NCI-H1436 treated with DMSO at 0.1 percent for 48 hours (cell line): ENCODE measurements around the gene RASIP1.

Experiments used
- DNase-seq: peaks from one replicate; lab custom pipeline; 2025; lab: John Stamatoyannopoulos, UW

Gene RASIP1

DNA sequence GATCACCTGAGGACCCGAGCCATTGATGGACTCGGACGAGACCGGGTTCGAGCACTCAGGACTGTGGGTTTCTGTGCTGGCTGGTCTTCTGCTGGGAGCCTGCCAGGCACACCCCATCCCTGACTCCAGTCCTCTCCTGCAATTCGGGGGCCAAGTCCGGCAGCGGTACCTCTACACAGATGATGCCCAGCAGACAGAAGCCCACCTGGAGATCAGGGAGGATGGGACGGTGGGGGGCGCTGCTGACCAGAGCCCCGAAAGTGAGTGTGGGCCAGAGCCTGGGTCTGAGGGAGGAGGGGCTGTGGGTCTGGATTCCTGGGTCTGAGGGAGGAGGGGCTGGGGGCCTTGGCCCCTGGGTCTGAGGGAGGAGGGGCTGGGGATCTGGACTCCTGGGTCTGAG lies 15.8 kb upstream of the RASIP1 start:
- no peak for DNase-seq

DNA sequence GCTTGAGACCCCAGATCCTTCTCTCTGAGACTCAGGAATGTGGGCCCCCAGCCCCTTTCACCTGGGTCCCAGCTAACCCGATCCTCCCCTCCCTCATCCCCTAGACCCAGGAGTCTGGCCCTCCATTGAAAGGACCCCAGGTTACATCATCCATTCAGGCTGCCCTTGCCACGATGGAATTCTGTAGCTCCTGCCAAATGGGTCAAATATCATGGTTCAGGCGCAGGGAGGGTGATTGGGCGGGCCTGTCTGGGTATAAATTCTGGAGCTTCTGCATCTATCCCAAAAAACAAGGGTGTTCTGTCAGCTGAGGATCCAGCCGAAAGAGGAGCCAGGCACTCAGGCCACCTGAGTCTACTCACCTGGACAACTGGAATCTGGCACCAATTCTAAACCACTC lies 15.4 kb upstream of the RASIP1 start:
- no peak for DNase-seq

DNA sequence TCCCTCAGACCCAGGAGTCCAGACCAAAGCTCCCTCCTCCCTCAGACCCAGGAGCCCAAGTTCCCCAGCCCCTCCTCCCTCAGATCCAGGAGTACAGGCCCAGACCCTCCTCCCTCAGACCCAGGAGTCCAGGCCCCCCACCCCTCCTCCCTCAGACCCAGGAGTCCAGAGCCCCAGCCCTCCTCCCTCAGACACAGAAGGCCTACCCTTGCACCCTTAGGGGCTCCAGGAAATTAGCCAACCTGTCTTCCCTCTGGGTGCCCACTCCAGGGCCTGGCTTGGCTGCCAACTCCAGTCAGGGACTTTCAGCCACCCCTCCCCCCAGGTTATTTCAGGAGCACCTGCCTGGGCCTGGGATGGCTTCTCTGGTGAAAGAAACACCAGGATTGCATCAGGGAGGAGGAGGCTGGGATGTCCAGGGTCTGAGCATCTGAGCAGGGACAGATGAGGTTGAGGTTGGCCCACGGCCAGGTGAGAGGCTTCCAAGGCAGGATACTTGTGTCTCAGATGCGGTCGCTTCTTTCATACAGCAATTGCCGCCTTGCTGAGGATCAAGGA lies 14.8 kb upstream of the RASIP1 start, which contains the start of gene FGF21:
Gene FGF21, plus strand, starts transcription at position 441 of the 558 bp plus-strand sequence. CDS start 713 bp downstream, outside the sequence.
- no peak for DNase-seq

DNA sequence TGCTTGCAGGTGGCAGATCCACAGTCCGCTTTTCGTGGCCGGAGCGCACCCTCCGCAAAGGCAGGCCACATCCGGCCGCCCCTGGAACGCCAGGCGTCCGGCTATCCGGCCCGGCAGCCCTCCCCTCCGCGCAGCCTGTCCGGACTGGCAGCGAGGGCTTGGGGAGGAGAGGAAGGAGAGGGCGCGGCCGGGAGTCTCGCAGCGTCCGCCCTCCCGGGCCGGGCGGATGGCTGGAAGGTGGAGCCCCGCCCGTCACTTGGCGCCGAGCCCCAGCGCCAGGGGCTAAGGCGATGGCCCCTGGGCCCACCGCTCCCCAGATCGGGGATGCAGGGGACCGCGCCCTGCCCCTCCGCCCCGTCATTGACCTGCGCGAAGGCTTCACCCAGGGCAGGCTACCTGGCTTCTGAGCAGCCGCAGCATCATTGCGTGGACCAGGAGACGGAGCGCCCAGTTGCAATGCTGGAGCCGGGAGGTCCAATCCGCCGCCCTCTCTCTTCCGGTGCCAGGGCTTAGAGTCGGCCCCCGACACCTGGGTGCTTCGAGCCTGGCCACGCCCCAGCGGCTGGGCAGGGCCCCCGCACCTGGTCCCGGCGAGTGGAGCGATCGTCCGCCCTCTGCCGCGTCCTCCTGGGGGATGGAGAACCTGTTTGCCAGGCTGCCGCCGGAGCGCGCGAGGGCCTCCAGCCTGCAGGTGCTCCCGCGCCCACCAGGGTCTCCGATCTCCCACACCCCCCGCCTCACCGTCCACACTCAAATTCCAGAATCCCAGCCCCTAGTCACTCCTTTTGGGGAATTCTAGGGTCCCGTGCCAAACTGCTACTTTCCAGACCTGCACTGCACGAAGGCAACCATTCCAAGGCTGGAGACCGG lies 12.3 kb upstream of the RASIP1 start, which contains the start of gene FUT1:
Gene FUT1, minus strand, starts transcription at position 146 of the 870 bp plus-strand sequence. CDS start 1,360 bp downstream, outside the sequence.
- no peak for DNase-seq

DNA sequence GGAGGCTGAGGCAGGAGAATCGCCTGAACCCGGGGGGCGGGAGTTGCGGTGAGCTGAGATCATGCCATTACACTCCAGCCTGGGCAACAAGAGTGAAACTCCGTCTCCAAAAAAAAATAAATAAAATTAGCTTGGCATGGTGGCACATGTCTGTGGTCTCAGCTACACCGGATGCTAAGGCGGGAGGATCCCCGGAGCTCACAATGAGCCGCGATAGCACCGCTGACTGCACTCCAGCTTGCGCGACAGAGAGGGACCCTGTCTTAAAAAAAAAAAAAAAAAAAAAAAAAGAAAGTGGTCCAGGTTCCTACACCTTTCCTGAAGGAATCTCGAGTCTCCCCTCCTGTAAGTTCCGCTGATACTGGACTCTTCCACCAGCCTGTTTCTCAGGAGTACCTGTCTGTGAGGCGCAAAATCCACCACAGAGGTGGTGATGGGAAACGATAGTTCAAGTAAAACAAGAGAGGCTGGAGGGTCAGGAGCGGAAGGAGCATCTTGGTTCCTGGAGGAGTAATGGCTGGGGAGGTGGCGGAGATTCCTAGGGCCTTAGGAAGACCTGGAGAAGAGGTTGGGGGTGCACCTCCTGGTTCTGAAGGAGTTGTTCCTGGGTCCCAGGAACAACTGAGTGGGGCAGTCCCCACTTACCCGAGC lies 11.6 kb upstream of the RASIP1 start:
- DNase-seq: no peak

DNA sequence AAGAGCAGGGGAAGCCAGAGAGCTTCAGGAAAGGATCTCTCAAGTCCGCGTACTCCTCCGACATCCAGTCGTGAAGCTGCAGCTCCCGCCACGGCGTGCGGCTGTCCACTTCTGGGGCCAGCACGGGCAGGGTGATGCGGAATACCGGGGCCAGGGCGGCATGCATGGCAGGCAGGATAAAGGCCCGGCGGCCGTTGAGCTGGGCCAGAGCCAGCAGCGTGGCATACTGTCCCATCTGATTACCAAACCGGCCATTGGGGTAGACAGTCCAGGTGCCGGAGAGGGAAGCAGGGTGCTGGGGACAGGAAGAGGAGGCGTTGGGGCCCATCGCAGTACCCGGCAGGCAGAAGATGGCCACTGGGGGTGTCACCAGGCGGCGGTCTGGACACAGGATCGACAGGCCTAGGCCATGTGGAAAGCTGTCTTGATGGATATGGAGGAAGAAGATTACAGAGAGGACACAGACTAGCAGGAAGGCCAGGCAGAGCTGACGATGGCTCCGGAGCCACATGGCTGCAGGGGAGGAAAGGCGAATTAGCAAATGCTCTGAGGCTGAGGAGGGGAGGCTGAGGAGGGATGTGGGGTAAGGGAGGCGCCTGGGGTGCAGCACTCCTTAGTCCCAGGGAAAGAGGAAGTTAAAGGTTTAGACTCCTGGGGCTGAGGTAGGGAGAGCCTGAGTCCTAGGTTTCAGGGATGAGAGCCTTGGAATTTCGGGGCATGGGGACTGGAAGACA lies 10.5 kb upstream of the RASIP1 start:
- DNase-seq: no peak

DNA sequence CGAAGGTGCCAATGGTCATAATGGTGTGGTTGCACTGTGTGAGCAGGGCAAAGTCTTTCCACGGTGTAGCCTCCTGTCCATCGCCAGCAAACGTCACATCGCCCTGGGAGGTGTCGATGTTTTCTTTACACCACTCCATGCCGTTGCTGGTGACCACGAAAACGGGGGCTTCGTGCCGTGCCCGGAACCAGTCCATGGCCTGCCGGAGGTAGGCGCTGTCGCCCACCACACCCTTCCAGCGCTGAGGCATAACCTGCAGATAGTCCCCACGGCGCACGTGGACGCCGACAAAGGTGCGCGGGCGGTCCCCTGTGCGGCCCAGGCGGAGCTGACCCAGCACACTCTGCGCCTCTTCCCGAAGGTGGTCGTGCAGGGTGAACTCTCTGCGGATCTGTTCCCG lies 9.9 kb upstream of the RASIP1 start:
- DNase-seq: no peak

DNA sequence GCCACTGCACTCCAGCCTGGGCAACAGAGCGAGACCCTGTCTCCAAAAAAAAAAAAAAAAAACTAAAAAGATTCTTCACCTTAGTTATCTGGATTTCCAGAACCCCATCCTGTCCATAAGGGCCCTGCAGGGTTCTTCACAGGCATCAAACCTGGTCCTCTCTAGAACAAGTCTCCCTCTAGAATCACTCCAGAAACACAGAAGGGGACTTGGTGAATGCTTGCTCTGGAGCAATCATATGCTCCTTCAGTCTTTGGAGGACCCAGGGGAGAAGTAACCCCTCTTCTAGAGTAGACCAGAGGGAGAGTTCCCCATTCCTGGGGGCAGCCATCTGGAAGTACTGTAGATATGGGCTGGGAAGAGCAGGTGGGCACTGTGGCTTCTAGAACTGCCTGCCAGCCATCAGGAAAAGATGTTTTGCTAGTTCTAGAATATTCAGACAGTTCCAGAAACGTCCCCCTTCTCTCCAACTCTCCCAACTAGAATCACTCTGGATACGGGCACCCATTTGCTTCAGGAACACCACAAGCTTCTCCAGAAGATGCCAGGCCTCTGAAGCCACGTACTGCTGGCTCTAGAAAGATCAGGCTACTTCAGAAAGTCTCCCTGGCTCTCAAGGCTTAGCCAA lies 9.3 kb upstream of the RASIP1 start:
- no peak for DNase-seq

DNA sequence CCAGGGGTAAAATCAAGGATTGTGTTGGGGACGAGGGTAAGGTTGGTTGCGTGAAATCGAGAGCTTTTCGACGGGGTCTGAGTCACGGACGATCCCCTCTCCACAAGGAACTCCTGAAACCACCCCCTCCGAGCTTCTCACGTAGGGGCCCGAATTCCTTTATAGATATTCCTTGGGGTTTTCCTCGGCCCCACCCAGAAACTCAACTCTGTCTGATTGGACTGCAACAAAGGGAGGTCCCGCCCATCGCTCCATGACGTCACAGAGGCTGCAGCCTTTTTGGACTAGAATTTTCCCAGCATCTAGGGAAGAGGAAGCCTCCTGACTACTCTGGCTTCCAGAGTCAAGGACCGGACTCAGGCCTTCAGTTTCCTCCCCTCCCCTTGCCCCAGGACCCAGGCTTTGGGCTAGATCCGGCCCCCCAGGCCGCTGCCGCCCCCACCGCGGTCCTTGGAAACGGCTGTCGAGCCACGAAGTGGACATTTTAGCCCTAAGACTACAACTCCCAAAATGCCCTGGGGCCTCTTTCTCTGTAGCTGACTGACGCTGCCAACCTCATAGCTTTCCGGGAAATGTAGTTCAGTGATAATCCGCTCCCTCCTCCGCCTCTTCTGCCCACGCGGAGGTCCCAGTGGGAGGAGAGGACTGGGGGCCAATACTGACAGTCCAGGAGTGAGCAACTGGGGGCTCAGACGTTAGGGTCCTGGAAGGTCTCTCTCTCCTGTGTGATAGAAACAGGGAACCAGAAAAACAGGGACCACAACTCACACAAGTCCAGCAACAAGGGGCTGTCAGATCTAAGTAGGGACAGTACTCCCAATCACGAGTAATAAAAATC lies 6.5 kb upstream of the RASIP1 start, which contains the start of gene IZUMO1:
Gene IZUMO1, minus strand, starts transcription at position 172 of the 838 bp plus-strand sequence. CDS start 1,050 bp downstream, outside the sequence.
- DNase-seq: no peak

DNA sequence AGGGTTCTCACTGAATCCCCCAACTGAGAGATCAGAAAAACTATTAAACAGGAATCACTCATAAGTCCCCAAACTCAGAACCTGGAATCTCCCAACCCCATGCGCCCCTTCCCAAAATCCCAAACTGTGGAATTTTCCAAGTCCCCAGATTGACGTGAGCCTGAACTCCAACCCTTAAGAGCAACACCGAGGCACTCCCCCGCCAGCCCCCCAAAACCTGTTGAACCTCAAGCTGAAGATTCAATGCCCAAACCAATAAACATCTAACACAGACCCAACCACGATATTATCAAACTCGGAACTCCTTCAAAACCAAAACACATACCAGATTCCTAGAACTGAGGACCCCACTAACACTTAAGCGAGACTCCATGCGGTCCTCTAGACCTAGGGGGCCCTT lies 5.7 kb upstream of the RASIP1 start:
- no peak for DNase-seq

DNA sequence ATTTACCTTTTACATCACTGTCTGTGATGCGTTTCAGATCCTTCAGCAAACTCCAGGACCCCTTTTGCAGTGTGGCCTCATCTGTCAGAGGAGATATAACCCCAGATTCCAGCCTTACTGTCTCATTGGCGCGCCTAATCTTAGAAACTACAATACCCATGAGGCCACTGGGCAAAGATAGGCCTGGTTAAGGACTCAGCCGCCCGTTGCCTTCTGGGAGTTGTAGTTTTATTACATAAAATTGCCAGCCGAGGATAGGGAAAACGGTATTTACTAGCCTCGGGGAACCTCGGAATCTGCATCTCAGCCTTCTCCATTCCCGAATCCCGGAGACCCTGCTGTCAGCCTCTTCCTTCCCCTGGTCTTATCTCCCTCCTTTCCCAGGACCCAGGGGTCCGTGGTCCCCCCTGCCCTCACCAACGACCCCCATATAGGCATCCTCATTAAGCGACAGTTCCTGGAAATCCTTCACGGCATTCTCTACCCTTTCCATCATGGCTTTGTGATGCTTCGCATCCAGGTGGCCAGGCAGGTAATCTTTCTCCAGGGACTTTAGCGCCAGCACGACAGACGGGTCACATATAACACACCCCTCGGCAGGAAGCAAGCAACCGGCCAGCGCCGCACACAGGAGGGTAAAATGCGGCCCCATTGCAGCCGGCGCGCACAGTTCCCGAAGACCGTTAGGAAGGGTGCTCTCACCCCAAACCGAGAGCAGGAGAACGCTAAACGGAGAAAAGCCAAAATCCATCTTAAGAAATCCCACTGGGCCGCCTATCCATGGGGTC lies 5.0 kb upstream of the RASIP1 start:
- DNase-seq: no peak

DNA sequence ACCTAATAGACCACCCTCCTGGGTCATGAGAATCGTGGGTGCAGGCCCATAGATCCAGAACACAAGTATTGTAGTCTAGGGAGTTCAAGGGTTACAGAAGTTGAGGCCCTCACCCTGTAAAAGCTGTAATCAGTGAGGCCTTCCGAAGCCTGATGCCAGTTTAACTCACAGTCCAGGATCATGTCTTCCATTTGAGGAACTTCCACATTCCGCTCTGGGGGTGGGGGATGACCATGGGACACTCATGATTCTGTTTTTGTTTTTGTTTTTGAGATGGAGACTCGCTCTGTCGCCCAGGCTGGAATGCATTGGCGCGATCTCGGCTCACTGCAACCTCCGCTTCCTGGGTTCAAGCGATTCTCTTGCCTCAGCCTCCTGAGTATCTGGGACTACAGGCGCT lies 1.7 kb upstream of the RASIP1 start:
- no peak for DNase-seq

DNA sequence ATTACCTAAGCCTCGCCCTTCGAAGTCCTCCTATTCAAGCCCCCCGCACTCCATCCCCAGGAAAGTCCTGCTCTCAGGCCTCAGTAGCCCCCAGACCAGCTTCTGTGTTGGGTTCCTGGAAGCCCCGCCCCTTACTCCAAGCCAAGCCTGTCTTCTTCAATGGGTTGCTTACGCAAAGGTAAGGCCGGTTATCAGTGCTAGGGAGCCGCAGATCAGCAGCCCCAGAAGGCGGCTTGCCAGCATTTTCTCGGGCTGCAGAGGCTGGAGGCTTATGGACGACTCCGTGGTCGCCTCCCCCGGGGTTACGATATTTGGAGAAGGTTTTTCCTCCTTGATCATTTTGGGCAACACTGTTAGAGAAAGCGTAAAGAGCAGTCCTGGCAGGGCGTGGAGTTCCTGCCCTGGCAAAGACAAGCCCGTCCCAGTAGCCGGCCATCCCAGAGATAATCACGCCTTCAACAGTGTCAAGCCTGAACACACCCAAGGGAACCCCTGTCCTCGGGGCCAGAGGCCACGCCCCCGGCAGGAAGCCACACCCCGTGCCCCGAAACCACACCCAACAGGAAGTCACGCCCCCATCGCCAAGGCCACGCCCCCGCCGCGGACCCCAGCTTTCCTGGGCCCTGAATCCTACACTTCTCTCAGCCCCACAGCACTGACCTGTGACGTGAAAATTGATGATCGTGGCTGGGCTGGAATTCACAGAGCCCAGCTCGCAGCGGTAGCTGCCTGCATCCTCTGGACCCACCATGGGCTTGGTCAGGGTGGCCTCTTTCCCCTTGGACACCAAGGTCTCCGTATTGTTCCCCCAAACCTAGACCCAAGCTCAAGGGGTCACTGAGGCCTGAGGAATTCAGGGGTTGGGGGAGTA lies 954 bp upstream of the RASIP1 start:
- no peak for DNase-seq

DNA sequence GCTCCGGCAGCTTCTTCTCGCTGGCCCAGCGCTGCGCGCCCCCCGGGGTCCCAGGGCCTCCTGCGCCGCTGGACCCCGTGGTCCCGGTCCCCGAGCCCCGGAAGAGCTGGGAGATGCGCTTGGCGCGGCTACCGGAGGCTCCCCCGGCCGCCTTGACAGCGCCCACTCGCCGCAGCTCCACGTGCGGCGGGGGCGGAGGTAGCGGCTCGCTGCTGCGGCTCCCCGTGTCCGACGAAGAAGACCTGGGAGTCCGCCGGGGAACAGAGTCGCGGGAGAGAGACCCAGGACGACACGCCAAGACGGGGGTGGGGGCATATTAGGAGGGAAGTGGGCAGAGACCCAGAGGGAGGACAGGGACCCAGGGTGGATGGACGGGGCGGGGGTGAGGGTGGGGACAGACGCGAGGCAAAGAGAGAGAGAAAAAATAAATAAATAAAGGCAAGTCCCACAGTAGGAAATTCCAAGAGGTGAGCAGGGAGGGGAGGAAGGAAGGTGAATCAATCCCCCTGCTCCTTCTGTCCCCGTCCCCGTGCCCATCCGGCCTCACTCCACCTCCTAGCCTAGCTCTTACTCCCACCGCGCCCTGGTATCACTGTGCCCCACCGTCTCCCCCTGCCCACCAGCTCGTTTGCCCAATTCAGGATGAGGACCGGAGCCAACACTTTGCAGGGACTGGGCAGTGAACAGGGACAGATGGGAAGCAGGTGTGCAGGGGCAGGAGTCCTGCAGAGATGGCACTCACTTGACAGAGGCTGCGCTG lies 826 bp downstream of the RASIP1 start:
- DNase-seq: no peak

DNA sequence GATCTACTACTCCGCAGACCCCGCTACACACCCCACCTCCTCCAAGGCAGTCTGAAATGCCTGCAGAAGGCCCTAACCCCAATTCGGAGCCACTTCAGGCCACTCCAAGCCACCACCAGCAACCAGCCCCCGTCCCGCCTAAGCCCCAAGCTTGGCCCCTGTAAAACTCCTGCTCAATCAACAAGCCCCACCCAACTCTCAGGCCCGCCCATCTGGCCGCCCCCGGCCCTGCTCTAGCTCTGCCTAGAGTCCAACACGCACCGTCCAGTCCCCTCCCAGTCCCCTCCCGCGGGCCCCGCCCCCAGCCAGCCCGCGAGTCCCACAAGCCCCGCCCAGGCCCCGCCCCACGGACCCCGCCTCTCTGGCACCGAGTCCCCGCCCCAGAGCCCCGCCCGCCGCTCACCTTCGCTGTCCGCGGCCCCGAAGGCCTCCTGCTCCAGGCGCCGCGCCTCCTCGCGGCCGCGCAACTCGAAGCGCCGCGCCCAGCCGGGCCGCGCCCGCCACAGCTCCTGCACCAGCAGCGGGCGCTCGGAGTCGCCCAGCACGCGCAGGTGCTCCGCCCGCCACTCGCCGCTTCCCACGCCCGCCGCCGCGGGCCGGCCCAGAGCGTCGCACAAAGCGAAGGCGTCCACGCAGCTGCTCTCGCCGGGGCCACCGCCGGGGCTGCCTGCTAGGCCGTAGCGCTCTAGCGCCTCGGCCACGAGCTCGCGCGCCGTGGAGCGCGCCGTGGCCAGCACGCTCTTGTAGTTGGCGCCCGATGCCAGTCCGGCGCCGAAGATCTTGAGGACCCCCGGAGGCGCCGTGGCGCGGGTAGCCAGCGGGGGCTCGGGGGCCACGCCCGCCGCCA lies 1.6 kb downstream of the RASIP1 start:
- no peak for DNase-seq

DNA sequence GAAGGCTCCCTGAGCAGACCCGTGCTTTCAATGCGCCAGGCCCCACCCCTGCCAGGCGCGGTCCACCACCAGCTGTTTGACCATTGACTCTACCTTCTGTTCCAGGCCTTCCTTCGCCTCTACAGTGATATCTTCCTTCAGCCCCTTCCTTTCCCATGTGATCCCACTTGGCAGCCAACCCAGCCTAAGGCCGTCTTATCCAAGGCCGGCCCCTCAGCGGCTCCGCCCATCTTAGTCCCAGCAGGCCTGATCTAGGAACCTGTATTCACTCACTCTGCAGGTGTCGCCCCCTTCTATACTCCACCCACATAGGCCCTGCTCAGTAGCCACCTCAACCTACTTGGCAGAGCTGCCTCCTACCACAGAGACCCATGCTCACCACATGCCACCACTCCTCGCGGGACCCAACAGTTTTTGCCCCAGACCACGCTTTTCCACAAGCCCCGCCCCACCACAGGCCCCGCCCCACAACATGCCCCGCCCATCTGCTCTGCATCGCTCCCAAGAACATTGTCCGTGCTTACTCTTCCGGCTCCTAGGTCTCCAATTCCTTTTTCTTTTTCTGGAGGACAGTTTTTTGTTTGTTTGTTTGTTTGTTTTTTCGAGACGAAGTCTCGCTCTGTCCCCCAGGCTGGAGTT lies 2.9 kb downstream of the RASIP1 start:
- DNase-seq: no peak
